Testis (tissue), 3 donors: ENCODE data around the gene CACNA1I. TPM values are rescaled to one million over a fixed set of nuclear protein-coding genes. Genes with fewer than 3 reads are reported as not detected.

ENCODE experiments used
- DNase-seq: peaks from one replicate; pipeline ENCODE4 v3.0.0-alpha.2; 2019
- H3K27ac ChIP-seq, 2 donors: fragments of 200-600 bp; sonication (generic); one replicate each; pipeline ENCODE4 v1.5.1; 2019
- H3K27me3 ChIP-seq: fragments of 200-600 bp; sonication (generic); one replicate; pipeline ENCODE4 v1.5.1; 2019
- H3K36me3 ChIP-seq: fragments of 200-600 bp; sonication (generic); one replicate; pipeline ENCODE4 v1.5.1; 2017; ENCODE audit warnings: low read depth; ENCODE audit errors: missing control alignments
- H3K4me1 ChIP-seq: fragments of 200-600 bp; sonication (generic); one replicate; pipeline ENCODE4 v1.5.1; 2019
- H3K4me3 ChIP-seq, 2 donors: fragments of 200-600 bp; sonication (generic); one replicate each; pipeline ENCODE4 v1.5.1; 2017 to 2019
- H3K9me3 ChIP-seq: fragments of 200-600 bp; sonication (generic); one replicate; pipeline ENCODE4 v1.5.1; 2017
- CTCF ChIP-seq, 3 experiments: fragments of 450-650 bp in 2 of 3; fragments of 200-600 bp in 1 of 3; sonication (generic) in 1 of 3; IDR thresholded peaks; one replicate each; pipeline ENCODE4 v1.5.1; 2016 to 2019; ENCODE audit warnings: antibody characterized with exemption in 3 of 3, mild to moderate bottlenecking in 2 of 3, moderate library complexity in 1 of 3
- POLR2A ChIP-seq: fragments of 450-650 bp; IDR thresholded peaks from one replicate; pipeline ENCODE4 v1.6.1; 2017; ENCODE audit warnings: antibody characterized with exemption, mild to moderate bottlenecking, moderate library complexity
- whole genome bisulfite sequencing, 2 donors: methylation state at CpG; one replicate each; pipeline ENCODE4 v1.1.5; 2018; 5-methylcytosine and 5-hydroxymethylcytosine counted together
- intact Hi-C: fragments of 100-400 bp; cut with DNase I; formaldehyde crosslinking; loops from one replicate; pipeline ENCODE4 v1.15.1; 2023; ENCODE audit warnings: low total_unique reads
- polyA plus RNA-seq: library from polyadenylated mRNA; stranded (reverse); fragments of 350-450 nt; fragmentation: Illumina TruSeq; extraction: RNeasy Lipid Tissue Mini Kit (QIAGEN cat#74804); gene quantifications from one replicate; pipeline ENCODE4 v1.2.3, GENCODE V29; 2014; ENCODE audit warnings: low read depth, low replicate concordance; ENCODE audit not compliant: insufficient read depth
- total RNA-seq, 2 donors: library from RNA; depleted of rRNA; stranded (reverse); fragments of >200 nt; gene quantifications; one replicate each; pipeline ENCODE4 v1.2.3, GENCODE V29; 2016

Gene CACNA1I
- total and polyA plus RNA-seq, 3 donors from 2014 or later = 1.3 to 2.0 (median 1.7) TPM

GRCh38 chr22:39631381-39632286 lies 61.1 kb downstream of the CACNA1I start:
- no peaks in the 10 kb centered on the region for H3K36me3 ChIP-seq
- no peak overlapping the region for H3K27ac ChIP-seq
- no peak for DNase-seq
- 73 to 81% methylated on average over 16 of the region's 16 CpGs for WGBS, 2 donors
- H3K4me1 ChIP-seq = no peaks in the 10 kb centered on the region
- TF ChIP-seq CTCF (IDR thresholded peaks at IDR 0.05) = no peak
- no peak for TF ChIP-seq POLR2A
- H3K27me3 ChIP-seq = no peaks in the 10 kb centered on the region
- intact Hi-C loops = no loop called here
- no peak overlapping the region for H3K4me3 ChIP-seq
- no peaks in the 10 kb centered on the region for H3K9me3 ChIP-seq

DNA sequence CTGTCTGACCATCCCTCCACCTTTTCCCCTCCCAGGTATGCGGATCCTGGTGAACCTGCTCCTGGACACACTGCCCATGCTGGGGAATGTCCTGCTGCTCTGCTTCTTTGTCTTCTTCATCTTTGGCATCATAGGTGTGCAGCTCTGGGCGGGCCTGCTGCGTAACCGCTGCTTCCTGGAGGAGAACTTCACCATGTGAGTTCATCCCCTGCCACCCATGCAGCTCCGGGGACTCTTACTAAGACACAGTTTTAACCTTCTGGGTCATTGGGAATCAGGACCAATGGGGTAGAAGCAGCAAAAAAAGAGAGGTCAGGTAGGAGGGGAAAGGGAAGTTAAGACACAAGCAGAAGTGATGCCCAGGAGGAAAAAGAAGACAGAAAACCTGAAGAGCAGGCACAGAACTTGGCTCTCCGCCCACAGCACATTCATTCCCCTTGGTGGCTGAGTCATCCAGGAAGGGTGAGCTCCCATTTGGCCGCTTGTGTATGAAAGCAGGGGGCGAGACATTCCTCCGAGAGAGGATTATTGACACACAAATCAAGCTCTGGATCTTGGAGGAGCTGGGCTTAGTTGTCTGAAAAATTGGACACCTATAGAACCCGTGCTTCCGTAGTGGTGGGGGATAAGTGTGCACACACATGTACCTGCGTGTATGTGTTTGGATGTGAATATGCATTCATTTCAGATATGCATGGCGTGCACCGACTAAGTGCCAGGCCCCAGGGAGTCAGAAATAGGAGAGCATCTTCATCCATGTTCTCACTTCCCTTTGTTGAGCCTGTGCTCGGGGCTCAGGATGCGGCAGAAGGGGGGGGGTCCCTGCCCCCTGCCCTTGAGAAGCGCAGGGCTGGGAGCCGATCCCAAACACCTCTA lies 64.2 kb downstream of the CACNA1I start:
- no peaks in the 10 kb centered on the region for H3K36me3 ChIP-seq
- no peak overlapping the region for H3K27ac ChIP-seq
- no peaks in the 10 kb centered on the region for H3K4me1 ChIP-seq
- no peaks in the 10 kb centered on the region for H3K9me3 ChIP-seq
- WGBS, 2 donors = 89 to 90% methylated on average over 17 to 18 of the region's 18 CpGs
- H3K4me3 ChIP-seq = no peak overlapping the region
- TF ChIP-seq CTCF (IDR thresholded peaks at IDR 0.05) = no peak
- no peak for TF ChIP-seq POLR2A
- DNase-seq = no peak
- no peaks in the 10 kb centered on the region for H3K27me3 ChIP-seq
- intact Hi-C loops = no loop called here

- 78 to 85% methylated on average over 6 of the region's 6 CpGs for WGBS, 2 donors
- intact Hi-C loops = no loop called here
- no peaks in the 10 kb centered on the region for H3K4me1 ChIP-seq
Observed at GRCh38 chr22:39635719-39636118, 65.2 kb downstream of the CACNA1I start.

GRCh38 chr22:39638958-39639357 lies 68.4 kb downstream of the CACNA1I start:
- no peaks in the 10 kb centered on the region for H3K36me3 ChIP-seq
- no peak for DNase-seq
- no peaks in the 10 kb centered on the region for H3K4me1 ChIP-seq
- no peaks in the 10 kb centered on the region for H3K9me3 ChIP-seq
- no peak overlapping the region for H3K4me3 ChIP-seq
- no peak for TF ChIP-seq CTCF (IDR thresholded peaks at IDR 0.05)
- TF ChIP-seq POLR2A = no peak
- H3K27ac ChIP-seq = no peak overlapping the region
- intact Hi-C loops = no loop called here
- 82 to 98% methylated on average over 2 of the region's 2 CpGs for WGBS, 2 donors
- no peaks in the 10 kb centered on the region for H3K27me3 ChIP-seq

More at GRCh38 chr22:39635719-39636118, 65.2 kb downstream of the CACNA1I start:
- Histone ChIP-seq H3K27ac (no peak overlapping the region), H3K4me3 (no peak overlapping the region), H3K9me3 (no peaks in the 10 kb centered on the region), H3K27me3 (no peaks in the 10 kb centered on the region), H3K36me3 (no peaks in the 10 kb centered on the region)
- no peak for DNase-seq
- TF ChIP-seq CTCF (IDR thresholded peaks at IDR 0.05) = no peak
- no peak for TF ChIP-seq POLR2A
